ENCODE results near the gene CASKIN2. TPM values are rescaled to one million over a fixed set of nuclear protein-coding genes. Genes with fewer than 3 reads are reported as not detected.
"Not testable (repeated sequence)": the region's sequence is repeated elsewhere in the genome, so short reads cannot be mapped to it uniquely, and the experiment has no call there.

The CASKIN2 gene
- total RNA-seq, 1 donor, result 0.10 TPM

DNA sequence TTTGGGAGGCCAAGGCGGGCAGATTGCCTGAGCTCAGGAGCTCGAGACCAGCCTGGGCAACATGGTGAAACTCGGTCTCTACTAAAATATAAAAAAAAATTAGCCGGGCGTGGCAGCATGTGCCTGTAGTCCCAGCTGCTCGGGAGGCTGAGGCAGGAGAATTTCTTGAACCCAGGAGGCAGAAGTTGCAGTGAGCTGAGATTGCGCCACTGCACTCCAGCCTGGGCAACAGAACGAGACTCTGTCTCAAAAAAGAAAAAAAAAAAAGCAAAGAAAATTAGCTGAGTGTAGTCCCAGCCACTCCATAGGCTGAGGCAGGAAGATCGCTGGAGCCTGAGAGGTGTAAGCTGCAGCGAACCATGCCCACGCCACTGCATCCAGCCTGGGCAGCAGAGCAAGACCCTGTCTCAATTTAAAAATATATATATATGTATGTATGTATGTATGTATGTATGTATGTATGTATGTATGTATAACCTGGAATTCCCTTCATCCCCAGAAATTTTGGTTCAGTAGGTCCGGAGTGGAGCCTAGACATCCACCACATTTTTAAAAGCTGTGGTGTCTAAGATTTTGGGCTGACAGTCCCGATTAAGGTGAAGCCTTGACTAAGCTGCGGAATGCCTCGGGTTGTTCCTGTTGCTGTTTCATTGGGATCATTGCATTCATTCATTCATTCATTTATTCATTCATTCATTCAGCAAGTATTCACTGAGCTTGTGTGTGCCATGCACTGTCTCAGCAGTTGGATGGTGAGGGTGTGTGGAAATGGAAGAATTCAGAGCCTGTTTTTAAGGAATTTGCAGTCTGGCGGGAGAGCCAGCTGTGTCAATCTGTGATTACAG is 33.0 kb downstream of the CASKIN2 start:
- H3K4me3 ChIP-seq (ENCODE audit: low read length), result no peak overlapping the region
- H3K4me1 ChIP-seq (ENCODE audit: insufficient read depth, low read length), result peaks cover 13% of the 10 kb centered on the region
- H3K9me3 ChIP-seq (ENCODE audit: low read depth, low read length), result no peaks in the 10 kb centered on the region
- H3K27me3 ChIP-seq (ENCODE audit: insufficient read depth, low read length), result no peaks in the 10 kb centered on the region

DNA sequence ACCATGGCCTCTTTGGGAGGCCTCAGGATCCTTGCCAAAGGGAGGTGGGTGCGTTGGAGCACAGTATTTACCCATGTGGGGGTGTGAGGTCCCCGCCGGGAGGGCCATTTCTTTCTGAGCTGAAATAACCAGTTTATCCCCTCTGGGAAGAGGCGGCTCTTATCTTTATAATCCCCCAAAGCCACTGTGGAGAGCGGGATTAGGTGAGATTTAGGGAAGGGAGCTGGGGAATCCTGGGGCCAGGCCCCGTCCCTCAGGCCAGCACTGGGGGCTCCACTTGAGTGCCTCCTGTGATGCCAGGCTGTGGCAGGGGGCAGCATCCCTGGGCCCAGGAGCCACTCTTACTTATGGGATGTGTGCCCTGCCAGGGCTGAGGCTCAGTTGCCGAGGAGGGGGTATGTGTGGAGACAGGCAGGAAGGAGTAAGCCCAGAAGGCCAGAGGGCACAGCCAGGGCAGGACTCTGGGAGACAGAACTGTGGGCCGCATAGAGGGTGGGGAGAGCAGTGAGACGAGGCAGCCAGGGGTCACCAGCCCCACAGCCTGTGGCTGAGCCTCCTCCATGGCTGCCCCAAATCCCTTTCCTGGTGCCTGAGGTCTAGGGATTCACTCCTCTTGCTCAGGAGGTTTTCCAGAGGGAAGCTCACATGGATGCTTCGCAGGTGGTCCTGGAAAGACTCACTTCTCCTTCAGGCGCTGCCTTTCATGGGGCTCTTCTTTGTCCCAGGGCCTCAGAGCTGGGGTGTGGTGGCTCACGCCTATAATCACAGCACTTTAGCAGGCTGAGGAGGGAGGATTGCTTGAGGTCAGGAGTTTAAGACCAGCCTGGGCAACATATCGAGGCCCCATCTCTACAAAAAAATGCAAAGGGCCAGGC is 33.9 kb downstream of the CASKIN2 start:
- Histone ChIP-seq H3K4me1 (ENCODE audit: insufficient read depth, low read length) (peaks cover 4% of the 10 kb centered on the region), H3K9me3 (ENCODE audit: low read depth, low read length) (no peaks in the 10 kb centered on the region), H3K4me3 (ENCODE audit: low read length) (no peak overlapping the region), H3K27me3 (ENCODE audit: insufficient read depth, low read length) (no peaks in the 10 kb centered on the region)

DNA sequence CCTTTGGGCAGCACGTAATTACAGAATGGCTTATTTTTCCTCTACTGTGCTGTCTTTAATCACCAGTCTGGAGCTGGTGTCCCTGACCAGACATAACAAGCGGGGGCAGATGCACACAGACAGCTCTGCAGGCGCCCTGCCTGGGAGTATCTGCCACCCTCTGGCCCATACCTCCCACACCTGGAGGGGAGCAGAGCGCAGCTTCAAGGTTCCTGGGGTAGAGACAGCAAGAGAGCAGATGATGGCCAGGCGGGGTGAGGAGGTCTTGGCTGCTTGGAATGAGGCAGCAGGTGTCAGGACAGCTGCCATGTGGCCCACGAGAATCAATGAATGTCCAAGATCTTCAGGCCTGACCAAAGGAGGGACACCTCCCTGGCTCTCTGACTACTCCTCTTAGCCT is 35.1 kb downstream of the CASKIN2 start:
- Histone ChIP-seq H3K27me3 (ENCODE audit: insufficient read depth, low read length) (no peaks in the 10 kb centered on the region), H3K9me3 (ENCODE audit: low read depth, low read length) (no peaks in the 10 kb centered on the region), H3K4me1 (ENCODE audit: insufficient read depth, low read length) (no peaks in the 10 kb centered on the region), H3K4me3 (ENCODE audit: low read length) (no peak overlapping the region)

DNA sequence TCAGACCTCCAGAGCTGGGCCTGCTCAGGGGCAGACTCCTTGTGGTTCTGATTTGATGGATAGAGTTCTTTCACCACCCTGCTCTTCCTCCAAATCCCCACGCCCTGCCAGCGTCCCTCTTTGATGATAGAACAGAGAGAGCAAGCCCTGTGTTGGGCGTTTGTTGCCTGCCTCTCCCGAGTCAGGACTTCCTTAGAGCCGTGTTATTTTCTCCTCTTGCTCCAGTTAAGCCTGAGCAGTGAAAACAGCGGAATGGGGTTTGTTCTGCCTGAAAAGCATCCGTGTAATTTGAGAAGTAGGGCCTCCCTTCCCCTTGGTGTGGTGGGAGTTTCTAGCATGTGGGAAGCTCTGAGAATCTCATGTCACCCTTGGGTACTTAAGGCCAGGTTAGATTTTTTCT is 36.8 kb downstream of the CASKIN2 start:
- no peak overlapping the region for H3K4me3 ChIP-seq (ENCODE audit: low read length)
- H3K4me1 ChIP-seq (ENCODE audit: insufficient read depth, low read length), result no peaks in the 10 kb centered on the region
- no peaks in the 10 kb centered on the region for H3K9me3 ChIP-seq (ENCODE audit: low read depth, low read length)
- no peaks in the 10 kb centered on the region for H3K27me3 ChIP-seq (ENCODE audit: insufficient read depth, low read length)

DNA sequence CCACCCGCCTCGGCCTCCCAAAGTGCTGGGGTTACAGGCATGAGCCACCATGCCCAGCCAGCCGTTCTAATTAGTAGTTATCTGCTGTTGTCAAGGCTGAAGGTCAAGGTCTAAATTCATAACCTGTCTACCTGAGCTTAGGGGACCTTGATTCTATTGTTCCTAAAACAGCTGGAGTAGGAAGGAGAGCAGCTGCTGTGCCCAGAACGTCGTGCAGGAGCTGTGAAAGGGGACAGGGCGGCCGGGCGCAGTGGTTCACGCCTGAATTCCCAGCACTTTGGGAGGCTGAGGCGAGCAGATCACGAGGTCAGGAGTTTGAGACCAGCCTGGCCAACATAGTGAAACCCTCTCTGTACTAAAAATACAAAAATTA is 37.9 kb downstream of the CASKIN2 start:
- not testable (repeated sequence) for H3K4me1 ChIP-seq (ENCODE audit: insufficient read depth, low read length); H3K4me3 ChIP-seq (ENCODE audit: low read length); H3K27me3 ChIP-seq (ENCODE audit: insufficient read depth, low read length); H3K9me3 ChIP-seq (ENCODE audit: low read depth, low read length)

DNA sequence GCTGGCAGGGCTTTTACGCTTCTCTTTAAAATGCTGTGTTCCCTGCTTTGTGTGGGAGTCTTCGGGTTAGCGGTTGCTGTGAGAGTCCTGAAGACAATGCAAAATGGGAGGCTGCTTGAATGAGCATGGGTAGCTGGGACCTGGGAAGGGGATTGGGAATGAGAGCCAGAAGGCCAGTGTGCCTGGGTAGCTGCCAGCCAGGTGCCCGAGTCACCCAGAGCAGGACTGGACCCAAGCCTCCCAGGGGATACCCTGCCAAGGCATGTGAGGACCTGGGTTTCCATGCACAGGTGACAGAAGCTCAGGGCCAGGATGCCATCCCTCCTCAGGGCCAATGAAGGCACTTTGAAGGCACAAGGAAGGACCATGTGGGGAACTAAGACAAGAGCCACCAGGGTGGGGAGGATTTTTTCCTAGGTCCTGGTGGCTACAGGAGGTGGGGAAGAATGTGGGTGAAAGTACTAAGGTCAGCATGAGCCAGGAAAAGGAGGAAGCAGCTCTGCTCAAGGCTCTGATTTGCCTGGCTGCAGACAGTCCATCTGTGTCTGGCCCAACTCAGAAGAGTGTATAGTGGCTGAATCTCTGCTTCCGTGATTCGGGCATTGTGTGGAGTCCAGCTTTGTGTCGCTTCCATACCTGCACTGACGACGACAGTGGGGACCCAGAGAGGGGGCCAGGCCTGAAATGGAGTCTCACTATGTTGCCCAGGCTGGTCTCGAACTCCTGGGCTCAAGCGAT is 38.4 kb downstream of the CASKIN2 start:
- H3K9me3 ChIP-seq (ENCODE audit: low read depth, low read length), result no peaks in the 10 kb centered on the region
- H3K4me1 ChIP-seq (ENCODE audit: insufficient read depth, low read length), result no peaks in the 10 kb centered on the region
- no peak overlapping the region for H3K4me3 ChIP-seq (ENCODE audit: low read length)
- no peaks in the 10 kb centered on the region for H3K27me3 ChIP-seq (ENCODE audit: insufficient read depth, low read length)

DNA sequence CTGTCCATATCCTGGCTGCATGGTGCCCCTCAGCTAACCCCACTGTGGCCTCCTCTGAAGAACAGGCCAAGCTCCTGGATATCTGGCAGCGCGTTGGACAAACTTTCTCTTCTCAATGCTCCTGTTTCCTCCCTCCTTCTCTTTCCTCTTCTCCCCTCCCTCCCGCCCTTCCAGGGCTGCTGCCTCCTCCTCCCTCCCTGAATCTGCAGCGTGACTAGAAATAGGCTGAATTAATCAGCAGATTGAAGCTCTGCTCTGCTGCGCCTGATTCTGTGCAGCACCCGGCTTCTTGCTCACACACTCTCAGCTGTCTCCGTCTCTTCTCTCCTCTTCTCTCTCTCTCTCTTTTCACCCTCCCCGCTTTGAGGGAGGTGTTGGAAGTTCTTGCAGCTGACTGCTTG is 39.1 kb downstream of the CASKIN2 start:
- Histone ChIP-seq H3K27me3 (ENCODE audit: insufficient read depth, low read length) (no peaks in the 10 kb centered on the region), H3K4me1 (ENCODE audit: insufficient read depth, low read length) (no peaks in the 10 kb centered on the region), H3K4me3 (ENCODE audit: low read length) (no peak overlapping the region), H3K9me3 (ENCODE audit: low read depth, low read length) (no peaks in the 10 kb centered on the region)

DNA sequence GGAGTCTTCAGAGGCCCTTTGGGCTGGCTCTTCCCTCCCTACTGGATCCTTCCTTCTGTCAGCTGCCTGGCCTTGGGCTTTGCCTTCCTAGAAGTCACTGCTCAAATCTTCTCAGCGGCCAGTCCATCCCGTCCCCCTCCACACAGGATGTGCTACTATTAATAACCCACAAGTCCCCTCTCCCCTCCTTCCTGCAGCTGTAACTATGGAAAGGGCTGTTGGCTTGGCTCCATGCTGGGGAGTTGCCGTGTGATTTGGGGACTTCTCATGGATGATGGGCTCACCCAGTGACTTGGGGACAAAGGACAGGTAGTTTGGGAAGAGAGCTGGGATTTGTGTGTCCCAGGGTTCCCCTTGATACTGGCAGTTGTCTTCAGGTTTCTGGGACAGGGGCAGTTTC is 39.5 kb downstream of the CASKIN2 start:
- no peaks in the 10 kb centered on the region for H3K27me3 ChIP-seq (ENCODE audit: insufficient read depth, low read length)
- no peaks in the 10 kb centered on the region for H3K9me3 ChIP-seq (ENCODE audit: low read depth, low read length)
- H3K4me1 ChIP-seq (ENCODE audit: insufficient read depth, low read length), result no peaks in the 10 kb centered on the region
- H3K4me3 ChIP-seq (ENCODE audit: low read length), result no peak overlapping the region

DNA sequence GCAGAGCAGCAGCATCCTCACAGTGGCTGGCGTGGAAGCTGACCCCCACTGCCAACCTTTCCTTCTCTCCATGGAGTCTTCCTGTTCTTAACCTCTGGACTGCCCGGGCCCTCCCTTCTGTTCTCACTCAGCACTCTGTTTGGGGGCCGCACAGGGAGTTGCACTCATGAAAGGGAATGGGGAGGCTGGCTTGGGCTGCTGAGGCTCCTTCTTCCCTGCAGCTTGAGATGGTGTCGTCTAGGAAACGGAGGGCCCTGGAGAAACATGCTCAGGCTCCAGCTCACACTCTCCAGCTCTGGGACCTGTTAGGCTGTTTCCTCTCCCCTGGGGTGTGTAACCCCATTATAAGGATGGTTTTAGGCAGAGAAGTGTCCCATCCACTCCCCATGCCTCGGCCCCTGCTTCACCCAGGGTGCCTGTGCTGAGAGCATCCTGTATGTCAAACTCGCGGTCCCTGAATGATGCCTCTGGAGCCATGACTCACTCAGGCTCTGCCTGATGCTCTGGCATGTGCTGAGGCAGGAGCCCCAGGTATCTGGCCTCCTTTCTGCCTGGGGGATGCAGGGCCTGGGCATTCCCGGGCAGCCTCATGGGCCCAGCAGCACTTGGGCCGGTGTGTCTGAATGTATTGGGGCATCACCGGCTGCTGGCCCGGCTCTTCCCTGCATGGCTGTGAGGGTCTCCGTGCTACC is 40.0 kb downstream of the CASKIN2 start:
- Histone ChIP-seq H3K4me3 (ENCODE audit: low read length) (no peak overlapping the region), H3K27me3 (ENCODE audit: insufficient read depth, low read length) (no peaks in the 10 kb centered on the region), H3K9me3 (ENCODE audit: low read depth, low read length) (no peaks in the 10 kb centered on the region), H3K4me1 (ENCODE audit: insufficient read depth, low read length) (no peaks in the 10 kb centered on the region)

DNA sequence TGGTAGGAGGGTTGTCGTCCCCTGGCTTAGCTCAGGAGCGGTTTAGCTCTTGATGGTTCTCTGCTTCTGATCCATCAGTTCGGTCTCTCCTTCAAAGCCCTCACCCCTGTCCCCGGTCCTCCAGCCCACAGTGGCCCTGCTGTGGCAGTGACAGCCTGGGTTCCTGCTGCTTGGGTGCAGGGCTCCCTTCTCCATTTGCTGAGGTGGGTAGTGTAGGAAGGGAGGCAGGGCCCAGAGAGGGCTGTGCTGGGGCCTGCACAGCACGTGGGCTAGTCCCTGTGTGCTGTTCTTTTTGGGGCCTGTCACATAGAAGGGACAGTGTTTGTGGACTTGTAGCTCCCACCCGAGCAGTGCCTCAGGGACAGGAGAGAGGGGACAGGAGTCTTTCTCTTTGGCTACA is 40.6 kb downstream of the CASKIN2 start:
- H3K4me3 ChIP-seq (ENCODE audit: low read length), result no peak overlapping the region
- H3K4me1 ChIP-seq (ENCODE audit: insufficient read depth, low read length), result no peaks in the 10 kb centered on the region
- H3K9me3 ChIP-seq (ENCODE audit: low read depth, low read length), result no peaks in the 10 kb centered on the region
- no peaks in the 10 kb centered on the region for H3K27me3 ChIP-seq (ENCODE audit: insufficient read depth, low read length)

DNA sequence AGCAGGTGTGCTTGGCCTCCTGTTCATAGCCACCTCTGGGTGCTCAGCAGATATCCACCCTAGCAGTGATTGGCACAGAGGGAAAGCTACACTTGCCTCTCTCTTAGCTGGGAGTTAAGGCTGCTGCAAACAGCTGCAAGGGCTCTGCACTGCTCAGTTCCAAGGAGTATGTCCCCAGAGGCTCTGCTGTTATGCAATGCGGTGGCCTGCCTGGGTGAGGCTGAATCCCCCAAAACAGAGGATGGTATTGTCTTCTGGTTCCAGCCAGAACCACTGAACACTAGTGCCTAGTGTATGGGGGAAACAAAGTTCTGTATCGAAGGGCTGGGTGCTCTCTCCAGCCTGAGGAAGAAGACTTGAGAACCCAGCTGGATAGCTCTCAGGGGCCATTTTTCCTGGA is 42.1 kb downstream of the CASKIN2 start:
- H3K4me3 ChIP-seq (ENCODE audit: low read length), result no peak overlapping the region
- no peaks in the 10 kb centered on the region for H3K4me1 ChIP-seq (ENCODE audit: insufficient read depth, low read length)
- no peaks in the 10 kb centered on the region for H3K27me3 ChIP-seq (ENCODE audit: insufficient read depth, low read length)
- H3K9me3 ChIP-seq (ENCODE audit: low read depth, low read length), result no peaks in the 10 kb centered on the region

DNA sequence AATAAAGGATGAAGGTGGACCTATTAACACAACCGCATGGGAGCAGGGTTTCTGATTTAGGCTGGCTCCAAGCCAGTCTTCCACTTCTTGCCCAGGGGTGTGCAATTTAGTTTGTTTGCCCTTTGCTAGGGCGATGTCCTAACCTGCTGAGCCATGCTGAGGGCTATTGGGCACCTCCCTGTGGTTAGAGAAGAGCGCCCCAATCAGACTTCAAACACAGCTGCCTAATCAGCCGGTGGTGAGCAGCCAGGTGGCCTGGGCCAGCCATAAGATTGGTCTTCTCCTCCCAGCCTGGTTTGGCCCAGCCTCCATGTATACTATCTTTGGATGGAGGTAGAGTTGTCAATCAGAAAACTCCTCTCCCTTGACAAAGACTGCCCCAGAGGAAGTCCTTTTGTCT is 43.2 kb downstream of the CASKIN2 start:
- Histone ChIP-seq H3K4me3 (ENCODE audit: low read length) (no peak overlapping the region), H3K27me3 (ENCODE audit: insufficient read depth, low read length) (no peaks in the 10 kb centered on the region), H3K9me3 (ENCODE audit: low read depth, low read length) (no peaks in the 10 kb centered on the region), H3K4me1 (ENCODE audit: insufficient read depth, low read length) (no peaks in the 10 kb centered on the region)

DNA sequence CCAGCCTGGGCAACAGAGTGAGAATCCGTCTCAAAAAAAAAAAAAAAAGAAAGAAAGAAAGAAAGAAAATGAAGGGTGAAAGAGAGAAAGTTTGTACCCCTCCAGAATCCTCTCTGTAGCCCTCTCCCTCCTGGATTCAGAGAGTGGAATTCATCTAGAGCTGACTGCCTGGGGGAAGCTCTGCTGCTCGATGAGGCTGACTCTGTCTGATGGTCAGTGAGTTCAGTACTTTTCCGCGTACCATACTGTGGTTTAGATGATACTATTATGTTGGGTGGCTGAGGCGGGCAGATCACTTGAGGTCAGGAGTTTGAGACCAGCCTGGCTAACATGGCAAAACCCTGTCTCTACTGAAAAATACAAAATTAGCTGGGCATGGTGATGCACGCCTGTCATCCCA is 44.1 kb downstream of the CASKIN2 start:
- H3K4me1 ChIP-seq (ENCODE audit: insufficient read depth, low read length), result no peaks in the 10 kb centered on the region
- H3K27me3 ChIP-seq (ENCODE audit: insufficient read depth, low read length), result no peaks in the 10 kb centered on the region
- no peaks in the 10 kb centered on the region for H3K9me3 ChIP-seq (ENCODE audit: low read depth, low read length)
- no peak overlapping the region for H3K4me3 ChIP-seq (ENCODE audit: low read length)

DNA sequence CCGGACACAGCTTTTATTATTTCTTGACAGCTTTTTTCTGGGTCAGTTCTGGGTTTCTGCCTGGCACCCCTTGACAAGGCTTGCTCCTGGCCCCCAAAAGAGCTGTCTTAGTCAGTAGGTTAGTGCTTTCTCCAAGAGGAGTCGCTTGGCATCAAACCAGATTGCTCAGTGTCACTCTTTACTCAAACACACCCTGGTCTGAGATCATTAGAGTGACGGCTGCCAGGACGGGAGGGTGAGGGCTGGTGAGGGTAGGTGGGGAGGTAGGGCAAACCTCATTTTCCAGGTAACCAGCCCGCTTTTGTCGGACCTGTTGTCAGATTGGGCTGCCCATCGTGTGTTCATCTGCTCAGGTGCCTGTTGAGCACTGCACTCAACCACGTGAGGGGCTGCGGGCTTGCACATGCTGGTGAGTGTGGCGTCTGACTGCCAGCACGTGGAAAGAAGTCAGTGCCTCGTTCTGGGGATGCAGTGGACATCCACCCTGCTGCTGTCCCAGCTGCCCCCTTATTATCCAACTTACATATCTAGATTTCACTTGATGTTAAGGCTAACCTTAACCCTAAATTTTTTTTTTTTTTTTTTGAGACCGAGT is 46.5 kb downstream of the CASKIN2 start:
- Histone ChIP-seq H3K4me1 (ENCODE audit: insufficient read depth, low read length) (no peaks in the 10 kb centered on the region), H3K27me3 (ENCODE audit: insufficient read depth, low read length) (no peaks in the 10 kb centered on the region)

More for the DNA sequence above, 46.5 kb downstream of the CASKIN2 start:
- Histone ChIP-seq H3K4me3 (ENCODE audit: low read length) (no peak overlapping the region), H3K9me3 (ENCODE audit: low read depth, low read length) (no peaks in the 10 kb centered on the region)

All from mononuclear cell (primary cell).